ENCODE measurements around the gene ELP2. TPM values are rescaled to one million over a fixed set of nuclear protein-coding genes. Genes with fewer than 3 reads are reported as not detected.

The ELP2 gene
- total and polyA plus RNA-seq, 2 experiments from 2014 or later: 57.6 to 103 TPM

GRCh38 chr18:36187826-36188721, 58.4 kb downstream of the ELP2 start:
- peaks cover 11% of the 10 kb centered on the region for H3K4me1 ChIP-seq (ENCODE audit: insufficient read depth)
- H3K9me2 ChIP-seq (ENCODE audit: insufficient read depth): no peaks in the 10 kb centered on the region
- no peak for TF ChIP-seq EZH2 (IDR thresholded peaks at IDR 0.05; ENCODE audit: insufficient read depth, poor library complexity, severe bottlenecking)
- no peak for TF ChIP-seq EZH2phosphoT487 (IDR thresholded peaks at IDR 0.05; ENCODE audit: insufficient read depth, low read depth)
- no peaks in the 10 kb centered on the region for H4K20me1 ChIP-seq (ENCODE audit: insufficient read depth)
- H2AFZ ChIP-seq: peak overlapping the region; percentile 99
- 0 out of 2 replicates have a peak, but pooled peaks cover 5% of the 10 kb centered on the region for H3K36me3 ChIP-seq (ENCODE audit: low read depth)
- DNase-seq: peak; percentile 91
- peak overlapping the region; percentile 78 for H3K27ac ChIP-seq
- in situ Hi-C loops (cut with MboI): no loop called here
- 9 to 11% methylated on average over 43 of the region's 43 CpGs for WGBS, 2 experiments (ENCODE audit: low coverage in 1 of 2, low lambda C conversion rate in 2 of 2, missing lambda C conversion rate in 2 of 2)
- H3K27me3 ChIP-seq (replicated peaks; ENCODE audit: insufficient read depth): no peaks in the 10 kb centered on the region
- peaks cover 47% of the 10 kb centered on the region for H3K79me2 ChIP-seq (ENCODE audit: insufficient read depth)
- H3K9ac ChIP-seq: peak overlapping the region; percentile 87
- H3K4me3 ChIP-seq: peak overlapping the region; percentile 86
- peak overlapping the region; percentile 93 for H3K4me2 ChIP-seq (ENCODE audit: unreplicated experiment)
- no peaks in the 10 kb centered on the region for H3K9me3 ChIP-seq (ENCODE audit: low read depth)
- H3F3A ChIP-seq (ENCODE audit: insufficient read depth): peaks cover 7% of the 10 kb centered on the region; the same call in 1 of the 2 replicates

GRCh38 chr18:36188916-36189315, 59.2 kb downstream of the ELP2 start:
- H3K27me3 ChIP-seq (replicated peaks; ENCODE audit: insufficient read depth): no peaks in the 10 kb centered on the region
- H4K20me1 ChIP-seq (ENCODE audit: insufficient read depth): no peaks in the 10 kb centered on the region
- H3F3A ChIP-seq (ENCODE audit: insufficient read depth): peaks cover 7% of the 10 kb centered on the region; the same call in 1 of the 2 replicates
- TF ChIP-seq EZH2phosphoT487 (IDR thresholded peaks at IDR 0.05; ENCODE audit: insufficient read depth, low read depth) (no peak), EZH2 (IDR thresholded peaks at IDR 0.05; ENCODE audit: insufficient read depth, poor library complexity, severe bottlenecking) (no peak)
- H3K4me3 ChIP-seq: peak overlapping the region; percentile 86
- in situ Hi-C loops (cut with MboI): no loop called here
- peaks cover 54% of the 10 kb centered on the region for H3K79me2 ChIP-seq (ENCODE audit: insufficient read depth)
- WGBS, 2 experiments (ENCODE audit: low coverage in 1 of 2, low lambda C conversion rate in 2 of 2, missing lambda C conversion rate in 2 of 2): 35 to 47% methylated on average over 3 of the region's 3 CpGs
- peak overlapping the region; percentile 87 for H3K9ac ChIP-seq
- no peaks in the 10 kb centered on the region for H3K9me2 ChIP-seq (ENCODE audit: insufficient read depth)
- peak overlapping the region; percentile 93 for H3K4me2 ChIP-seq (ENCODE audit: unreplicated experiment)
- peaks cover 11% of the 10 kb centered on the region for H3K4me1 ChIP-seq (ENCODE audit: insufficient read depth)
- DNase-seq: peak; percentile 14
- H3K9me3 ChIP-seq (ENCODE audit: low read depth): no peaks in the 10 kb centered on the region
- 0 out of 2 replicates have a peak, but pooled peaks cover 5% of the 10 kb centered on the region for H3K36me3 ChIP-seq (ENCODE audit: low read depth)
- H3K27ac ChIP-seq: peak overlapping the region; percentile 78; the same call in 1 of the 2 replicates
- no peak overlapping the region for H2AFZ ChIP-seq

- 0 out of 2 replicates have a peak, but pooled peaks cover 5% of the 10 kb centered on the region for H3K36me3 ChIP-seq (ENCODE audit: low read depth)
- H3K4me1 ChIP-seq (ENCODE audit: insufficient read depth): peaks cover 11% of the 10 kb centered on the region
- H3F3A ChIP-seq (ENCODE audit: insufficient read depth): peaks cover 7% of the 10 kb centered on the region; the same call in 1 of the 2 replicates
- H3K9me2 ChIP-seq (ENCODE audit: insufficient read depth): no peaks in the 10 kb centered on the region
- no peaks in the 10 kb centered on the region for H3K27me3 ChIP-seq (replicated peaks; ENCODE audit: insufficient read depth)
- no peak overlapping the region for H3K9ac ChIP-seq
- peak overlapping the region; percentile 93 for H3K4me2 ChIP-seq (ENCODE audit: unreplicated experiment)
- H3K4me3 ChIP-seq: peak overlapping the region; percentile 86
- H3K27ac ChIP-seq: no peak overlapping the region
- TF ChIP-seq EZH2phosphoT487 (IDR thresholded peaks at IDR 0.05; ENCODE audit: insufficient read depth, low read depth): no peak
- in situ Hi-C loops (cut with MboI): no loop called here
- 73 to 76% methylated on average over 4 of the region's 4 CpGs for WGBS, 2 experiments (ENCODE audit: low coverage in 1 of 2, low lambda C conversion rate in 2 of 2, missing lambda C conversion rate in 2 of 2)
- H3K9me3 ChIP-seq (ENCODE audit: low read depth): no peaks in the 10 kb centered on the region
- peaks cover 54% of the 10 kb centered on the region for H3K79me2 ChIP-seq (ENCODE audit: insufficient read depth)
- H2AFZ ChIP-seq: no peak overlapping the region
- no peak for DNase-seq
- H4K20me1 ChIP-seq (ENCODE audit: insufficient read depth): no peaks in the 10 kb centered on the region
Observed at GRCh38 chr18:36189486-36189885, 59.8 kb downstream of the ELP2 start.

GRCh38 chr18:36191286-36191685, 61.6 kb downstream of the ELP2 start:
- Histone ChIP-seq H3K9ac (no peak overlapping the region), H4K20me1 (ENCODE audit: insufficient read depth) (no peaks in the 10 kb centered on the region), H3K9me3 (ENCODE audit: low read depth) (no peaks in the 10 kb centered on the region), H3K4me3 (no peak overlapping the region), H3K27ac (no peak overlapping the region), H2AFZ (no peak overlapping the region), H3K36me3 (ENCODE audit: low read depth) (peaks cover 11% of the 10 kb centered on the region; the same call in 1 of the 2 replicates), H3K27me3 (replicated peaks; ENCODE audit: insufficient read depth) (no peaks in the 10 kb centered on the region), H3K9me2 (ENCODE audit: insufficient read depth) (no peaks in the 10 kb centered on the region), H3K4me1 (ENCODE audit: insufficient read depth) (peaks cover 11% of the 10 kb centered on the region), H3F3A (ENCODE audit: insufficient read depth) (peaks cover 7% of the 10 kb centered on the region; the same call in 1 of the 2 replicates), H3K4me2 (ENCODE audit: unreplicated experiment) (no peak overlapping the region), H3K79me2 (ENCODE audit: insufficient read depth) (peaks cover 54% of the 10 kb centered on the region)
- 98 to 99% methylated on average over 3 of the region's 3 CpGs for WGBS, 2 experiments (ENCODE audit: low coverage in 1 of 2, low lambda C conversion rate in 2 of 2, missing lambda C conversion rate in 2 of 2)
- no peak for DNase-seq
- in situ Hi-C loops (cut with MboI): no loop called here
- TF ChIP-seq EZH2 (IDR thresholded peaks at IDR 0.05; ENCODE audit: insufficient read depth, poor library complexity, severe bottlenecking): no peak
- no peak for TF ChIP-seq EZH2phosphoT487 (IDR thresholded peaks at IDR 0.05; ENCODE audit: insufficient read depth, low read depth)

All from GM23248 (cell line).